ENCODE results near the gene POU4F1. TPM values are rescaled to one million over a fixed set of nuclear protein-coding genes. Genes with fewer than 3 reads are reported as not detected.

POU4F1 gene
- total and polyA plus RNA-seq, 2 donors (not counting 1 experiment from before 2014, with no cell fraction given): 0.17 to 0.51 TPM

GRCh38 chr13:78596736-78597601 lies 6.4 kb downstream of the POU4F1 start:
- TF ChIP-seq, protein P1, sequence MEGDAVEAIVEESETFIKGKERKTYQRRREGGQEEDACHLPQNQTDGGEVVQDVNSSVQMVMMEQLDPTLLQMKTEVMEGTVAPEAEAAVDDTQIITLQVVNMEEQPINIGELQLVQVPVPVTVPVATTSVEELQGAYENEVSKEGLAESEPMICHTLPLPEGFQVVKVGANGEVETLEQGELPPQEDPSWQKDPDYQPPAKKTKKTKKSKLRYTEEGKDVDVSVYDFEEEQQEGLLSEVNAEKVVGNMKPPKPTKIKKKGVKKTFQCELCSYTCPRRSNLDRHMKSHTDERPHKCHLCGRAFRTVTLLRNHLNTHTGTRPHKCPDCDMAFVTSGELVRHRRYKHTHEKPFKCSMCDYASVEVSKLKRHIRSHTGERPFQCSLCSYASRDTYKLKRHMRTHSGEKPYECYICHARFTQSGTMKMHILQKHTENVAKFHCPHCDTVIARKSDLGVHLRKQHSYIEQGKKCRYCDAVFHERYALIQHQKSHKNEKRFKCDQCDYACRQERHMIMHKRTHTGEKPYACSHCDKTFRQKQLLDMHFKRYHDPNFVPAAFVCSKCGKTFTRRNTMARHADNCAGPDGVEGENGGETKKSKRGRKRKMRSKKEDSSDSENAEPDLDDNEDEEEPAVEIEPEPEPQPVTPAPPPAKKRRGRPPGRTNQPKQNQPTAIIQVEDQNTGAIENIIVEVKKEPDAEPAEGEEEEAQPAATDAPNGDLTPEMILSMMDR (IDR thresholded peaks at IDR 0.05): no peak
- no peak for TF ChIP-seq EZH2 (IDR thresholded peaks at IDR 0.05; ENCODE audit: borderline replicate concordance, insufficient read depth, low read depth, low read length, poor library complexity, severe bottlenecking)
- peaks cover 6 to 89% (median 86%) of the 10 kb centered on the region in 4 experiments for H3K27me3 ChIP-seq (replicated peaks in 1 of 4; ENCODE audit: control extremely low read depth in 1 of 4, control insufficient read depth in 3 of 4, insufficient read depth in 4 of 4, low read length in 3 of 4)
- H3K4me1 Mint-ChIP-seq: peaks cover 15% of the 10 kb centered on the region
- no peaks in the 10 kb centered on the region for H3K36me3 ChIP-seq (replicated peaks in 1 of 2; ENCODE audit: control extremely low read depth in 1 of 2, control insufficient read depth in 1 of 2, extremely low read depth in 1 of 2, insufficient read depth in 2 of 2, low read length in 1 of 2)
- H3K79me2 ChIP-seq (ENCODE audit: control insufficient read depth, insufficient read depth, low read length): no peaks in the 10 kb centered on the region
- DNase-seq: peak; percentile 56
- ChIA-PET CTCF (no interaction called here), POLR2A (no interaction called here)
- intact Hi-C loops (cut with micrococcal nuclease): no loop called here
- peaks cover 79% of the 10 kb centered on the region for H3K27me3 Mint-ChIP-seq
- H3K4me3 ChIP-seq (ENCODE audit: control extremely low read depth in 1 of 5, extremely low read depth in 1 of 5, insufficient read depth in 1 of 5, low read depth in 2 of 5, low read length in 4 of 5): peak overlapping the region in 1 of 5 experiments; percentile 16
- no peak overlapping the region for H2AFZ ChIP-seq (ENCODE audit: insufficient read depth, low read depth, low read length, poor library complexity, severe bottlenecking)
- H4K20me1 ChIP-seq (ENCODE audit: control insufficient read depth, insufficient read depth, low read length, poor library complexity, severe bottlenecking): no peaks in the 10 kb centered on the region
- peaks cover 2% of the 10 kb centered on the region for H3K9me3 Mint-ChIP-seq (ENCODE audit: insufficient read depth)
- H3K9me3 ChIP-seq (ENCODE audit: control extremely low read depth in 1 of 3, control insufficient read depth in 2 of 3, insufficient read depth in 1 of 3, low read length in 2 of 3): peaks cover 13 to 45% (median 15%) of the 10 kb centered on the region in 3 donors
- no peak overlapping the region for H3K4me3 Mint-ChIP-seq
- no peak for ATAC-seq (ENCODE audit: low read depth)
- H3K4me2 ChIP-seq (replicated peaks; ENCODE audit: low read depth, low read length, poor library complexity, severe bottlenecking): peak overlapping the region; percentile 35
- H3K27ac ChIP-seq (ENCODE audit: low read length in 2 of 2): no peak overlapping the region
- WGBS (ENCODE audit: insufficient coverage): 9% methylated on average over 36 of the region's 50 CpGs
- H3K4me1 ChIP-seq (ENCODE audit: control insufficient read depth in 2 of 2, insufficient read depth in 2 of 2, low read length in 2 of 2): peaks cover 27 to 60% of the 10 kb centered on the region in 2 donors
- peak overlapping the region; percentile 15 for H3K27ac Mint-ChIP-seq
- H3K9ac ChIP-seq (ENCODE audit: low read length): no peak overlapping the region

GRCh38 chr13:78596399-78596735 lies 7.0 kb downstream of the POU4F1 start:
- Histone ChIP-seq H3K4me2 (replicated peaks; ENCODE audit: low read depth, low read length, poor library complexity, severe bottlenecking) (peak overlapping the region; percentile 35), H3K79me2 (ENCODE audit: control insufficient read depth, insufficient read depth, low read length) (no peaks in the 10 kb centered on the region), H3K4me3 (ENCODE audit: control extremely low read depth in 1 of 5, extremely low read depth in 1 of 5, insufficient read depth in 1 of 5, low read depth in 2 of 5, low read length in 4 of 5) (no peak overlapping the region), H4K20me1 (ENCODE audit: control insufficient read depth, insufficient read depth, low read length, poor library complexity, severe bottlenecking) (no peaks in the 10 kb centered on the region), H3K9me3 (ENCODE audit: control extremely low read depth in 1 of 3, control insufficient read depth in 2 of 3, insufficient read depth in 1 of 3, low read length in 2 of 3) (peaks cover 13 to 42% (median 15%) of the 10 kb centered on the region in 3 donors), H3K27ac (ENCODE audit: low read length in 2 of 2) (no peak overlapping the region), H2AFZ (ENCODE audit: insufficient read depth, low read depth, low read length, poor library complexity, severe bottlenecking) (no peak overlapping the region), H3K9ac (ENCODE audit: low read length) (no peak overlapping the region), H3K36me3 (replicated peaks in 1 of 2; ENCODE audit: control extremely low read depth in 1 of 2, control insufficient read depth in 1 of 2, extremely low read depth in 1 of 2, insufficient read depth in 2 of 2, low read length in 1 of 2) (no peaks in the 10 kb centered on the region), H3K27me3 (replicated peaks in 1 of 4; ENCODE audit: control extremely low read depth in 1 of 4, control insufficient read depth in 3 of 4, insufficient read depth in 4 of 4, low read length in 3 of 4) (peaks cover 6 to 94% (median 83%) of the 10 kb centered on the region in 4 experiments), H3K4me1 (ENCODE audit: control insufficient read depth in 2 of 2, insufficient read depth in 2 of 2, low read length in 2 of 2) (peaks cover 24 to 57% of the 10 kb centered on the region in 2 donors)
- Mint-ChIP-seq H3K4me3 (no peak overlapping the region), H3K27me3 (peaks cover 81% of the 10 kb centered on the region), H3K9me3 (ENCODE audit: insufficient read depth) (peaks cover 2% of the 10 kb centered on the region), H3K27ac (no peak overlapping the region), H3K4me1 (peaks cover 12% of the 10 kb centered on the region)
- ChIA-PET POLR2A (no interaction called here), CTCF (no interaction called here)
- TF ChIP-seq EZH2 (IDR thresholded peaks at IDR 0.05; ENCODE audit: borderline replicate concordance, insufficient read depth, low read depth, low read length, poor library complexity, severe bottlenecking): no peak
- TF ChIP-seq, protein P1 (IDR thresholded peaks at IDR 0.05): no peak
- whole genome bisulfite sequencing (ENCODE audit: insufficient coverage): 5% methylated on average over 22 of the region's 22 CpGs
- intact Hi-C loops (cut with micrococcal nuclease): no loop called here
- no peak for ATAC-seq (ENCODE audit: low read depth)
- peak; percentile 48 for DNase-seq

Data from B cell (primary cell).